Adrenal gland (tissue), 12 donors: ENCODE measurements around the gene MGAT5B. TPM values are rescaled to one million over a fixed set of nuclear protein-coding genes. Genes with fewer than 3 reads are reported as not detected.
"Not testable (repeated sequence)": the region's sequence is repeated elsewhere in the genome, so short reads cannot be mapped to it uniquely, and the experiment has no call there.

Experiments used
- DNase-seq, 7 donors: peaks; one replicate each; pipeline ENCODE4 v3.0.0-alpha.2; 2019 to 2020
- H3K27ac ChIP-seq, 5 donors: fragments of 200-600 bp; sonication (generic) in 4 of 5; 1 replicate in 3 of 5; 2 replicates in 2 of 5; pipeline versions ENCODE4 v1.5.1 to v1.8.0; 2016 to 2020; ENCODE audit warnings: mild to moderate bottlenecking in 1 of 5
- H3K27me3 ChIP-seq: fragments of 200-600 bp; 2 replicates; pipeline ENCODE4 v1.8.0; 2021
- H3K36me3 ChIP-seq, 2 donors: fragments of 200-600 bp; replicated peaks in 1 of 2; 1 replicate in 1 of 2; 2 replicates in 1 of 2; pipeline versions ENCODE4 v1.5.1 to v1.8.0; 2018 to 2022
- H3K4me1 ChIP-seq, 2 donors: fragments of 200-600 bp; replicated peaks in 1 of 2; 1 replicate in 1 of 2; 2 replicates in 1 of 2; pipeline versions ENCODE4 v1.5.1 to v1.8.0; 2018 to 2021
- H3K4me3 ChIP-seq, 4 donors: fragments of 200-600 bp; sonication (generic) in 3 of 4; one replicate each; pipeline ENCODE4 v1.5.1; 2016 to 2018
- H3K9me3 ChIP-seq, 3 donors: fragments of 200-600 bp; sonication (generic) in 1 of 3; replicated peaks in 1 of 3; 1 replicate in 2 of 3; 2 replicates in 1 of 3; pipeline versions ENCODE4 v1.5.1 to v1.8.0; 2016 to 2021
- POLR2A ChIP-seq, 2 donors: fragments of 450-650 bp; IDR thresholded peaks; one replicate each; pipeline ENCODE4 v1.6.1; 2017; ENCODE audit warnings: antibody characterized with exemption in 2 of 2, mild to moderate bottlenecking in 2 of 2, moderate library complexity in 1 of 2
- WGBS, 4 donors: extraction: QIAGEN DNeasy Blood & Tissue Kit in 2 of 4; methylation state at CpG; one replicate each; pipeline versions ENCODE4 v1.1.5 to v1.1.7; 2013 to 2017; 5-methylcytosine and 5-hydroxymethylcytosine counted together
- intact Hi-C, 2 donors: fragments of 100-400 bp; cut with DNase I; formaldehyde crosslinking; loops; one replicate each; pipeline versions ENCODE4 v1.14.1 to v1.15.0; 2022 to 2023
- polyA plus RNA-seq, 3 donors: library from polyadenylated mRNA; stranded (reverse); fragments of 200-250 nt in 2 of 3; fragments of 350-450 nt in 1 of 3; fragmentation: Illumina TruSeq in 1 of 3; extraction: RNeasy Lipid Tissue Mini Kit (QIAGEN cat#74804) in 1 of 3; gene quantifications; one replicate each; pipeline ENCODE4 v1.2.3, GENCODE V29; 2013 to 2014
- total RNA-seq, 9 donors: library from RNA; depleted of rRNA in 4 of 9; stranded (reverse); fragments of >200 nt in 4 of 9; fragments of 120-200 nt in 1 of 9; fragmentation: NEBNext Ultra II Directional in 1 of 9; extraction: Animal tissue kit (Norgen Biotek cat#: 25700) in 1 of 9; gene quantifications; one replicate each; pipeline versions ENCODE4 v1.1.0 to v1.2.4, GENCODE V29; 2013 to 2023
- TF ChIP-seq, protein P1 (sequence below), 6 experiments: fragments of 450-650 bp in 4 of 6; fragments of 200-600 bp in 2 of 6; sonication (generic) in 1 of 6; IDR thresholded peaks; 1 replicate in 5 of 6; 2 replicates in 1 of 6; pipeline versions ENCODE4 v1.5.1 to v1.8.0; 2016 to 2021; ENCODE audit warnings: antibody characterized with exemption in 6 of 6, mild to moderate bottlenecking in 2 of 6, moderate library complexity in 1 of 6
- donor health status: healthy with polysubstance abuse.
- donor health status: Bipolar disorder and iron deficiency.
- donor health status: DM: yes; HTN: yes; CAD: no.
- donor health status: DM: no; HTN: no; CAD: no.
- donor health status: DM: no; HTN: no; CAD: no.
- donor health status: DM: yes; HTN: yes; CAD: no.

Gene MGAT5B
- total and polyA plus RNA-seq, 12 donors: 0.24 to 1.0 (median 0.70) TPM; not detected in 1

DNA sequence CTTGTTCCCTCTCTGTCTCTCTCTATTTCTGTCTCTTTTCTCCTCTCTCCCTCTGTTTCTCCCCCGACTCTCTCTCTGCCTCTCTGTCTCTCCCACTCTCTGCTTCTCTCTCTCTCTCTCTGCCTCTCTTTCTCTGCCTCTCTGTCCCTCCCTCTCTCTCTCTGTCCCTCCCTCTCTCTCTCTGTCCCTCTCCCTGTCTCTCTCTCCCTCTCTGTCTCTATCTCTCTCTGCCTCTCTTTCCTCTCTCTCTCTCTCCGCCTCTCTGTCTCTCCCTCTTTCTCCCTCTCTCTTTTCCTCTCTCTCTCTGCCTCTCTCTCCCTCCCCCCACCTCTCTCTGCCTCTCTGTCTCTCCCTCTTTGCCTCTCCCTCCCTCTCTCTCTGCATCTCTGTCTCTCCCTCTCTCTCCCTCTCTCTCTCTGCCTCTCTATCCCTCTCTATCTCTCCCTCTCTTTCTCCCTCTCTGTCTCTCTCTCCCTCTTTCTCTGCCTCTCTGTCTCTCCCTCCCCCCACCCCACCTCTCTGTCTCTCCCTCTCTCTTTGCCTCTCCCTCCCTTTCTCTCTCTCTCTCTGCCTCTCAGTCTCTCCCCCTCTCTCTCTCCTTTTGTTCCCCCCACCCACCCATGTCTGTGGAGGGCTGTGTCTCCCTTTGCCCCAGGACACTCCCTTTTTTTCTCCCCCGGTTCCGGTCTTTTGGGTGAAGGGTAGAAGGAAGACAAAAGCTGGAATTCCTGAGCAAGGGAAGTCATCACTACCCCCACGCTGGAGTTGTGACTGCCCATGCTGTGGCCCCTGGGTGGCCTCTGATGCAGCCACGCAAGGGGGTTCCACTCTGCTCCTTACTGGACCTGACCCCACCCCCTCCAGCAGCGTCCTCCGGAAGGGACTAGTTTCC is 27.1 kb upstream of the MGAT5B start:
- Histone ChIP-seq H3K9me3 (no peaks in the 10 kb centered on the region), H3K27ac (no peak overlapping the region), H3K4me1 (peaks cover 0 to 9% of the 10 kb centered on the region in 2 donors), H3K27me3 (peaks cover 25% of the 10 kb centered on the region), H3K36me3 (no peaks in the 10 kb centered on the region), H3K4me3 (no peak overlapping the region)
- 8 to 14% (median 11%) methylated on average over 8 of the region's 8 CpGs for WGBS, 4 donors
- intact Hi-C loops: no loop called here
- TF ChIP-seq POLR2A (IDR thresholded peaks at IDR 0.05): no peak
- TF ChIP-seq, protein P1, sequence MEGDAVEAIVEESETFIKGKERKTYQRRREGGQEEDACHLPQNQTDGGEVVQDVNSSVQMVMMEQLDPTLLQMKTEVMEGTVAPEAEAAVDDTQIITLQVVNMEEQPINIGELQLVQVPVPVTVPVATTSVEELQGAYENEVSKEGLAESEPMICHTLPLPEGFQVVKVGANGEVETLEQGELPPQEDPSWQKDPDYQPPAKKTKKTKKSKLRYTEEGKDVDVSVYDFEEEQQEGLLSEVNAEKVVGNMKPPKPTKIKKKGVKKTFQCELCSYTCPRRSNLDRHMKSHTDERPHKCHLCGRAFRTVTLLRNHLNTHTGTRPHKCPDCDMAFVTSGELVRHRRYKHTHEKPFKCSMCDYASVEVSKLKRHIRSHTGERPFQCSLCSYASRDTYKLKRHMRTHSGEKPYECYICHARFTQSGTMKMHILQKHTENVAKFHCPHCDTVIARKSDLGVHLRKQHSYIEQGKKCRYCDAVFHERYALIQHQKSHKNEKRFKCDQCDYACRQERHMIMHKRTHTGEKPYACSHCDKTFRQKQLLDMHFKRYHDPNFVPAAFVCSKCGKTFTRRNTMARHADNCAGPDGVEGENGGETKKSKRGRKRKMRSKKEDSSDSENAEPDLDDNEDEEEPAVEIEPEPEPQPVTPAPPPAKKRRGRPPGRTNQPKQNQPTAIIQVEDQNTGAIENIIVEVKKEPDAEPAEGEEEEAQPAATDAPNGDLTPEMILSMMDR (IDR thresholded peaks at IDR 0.05): no peak
- no peak for DNase-seq

DNA sequence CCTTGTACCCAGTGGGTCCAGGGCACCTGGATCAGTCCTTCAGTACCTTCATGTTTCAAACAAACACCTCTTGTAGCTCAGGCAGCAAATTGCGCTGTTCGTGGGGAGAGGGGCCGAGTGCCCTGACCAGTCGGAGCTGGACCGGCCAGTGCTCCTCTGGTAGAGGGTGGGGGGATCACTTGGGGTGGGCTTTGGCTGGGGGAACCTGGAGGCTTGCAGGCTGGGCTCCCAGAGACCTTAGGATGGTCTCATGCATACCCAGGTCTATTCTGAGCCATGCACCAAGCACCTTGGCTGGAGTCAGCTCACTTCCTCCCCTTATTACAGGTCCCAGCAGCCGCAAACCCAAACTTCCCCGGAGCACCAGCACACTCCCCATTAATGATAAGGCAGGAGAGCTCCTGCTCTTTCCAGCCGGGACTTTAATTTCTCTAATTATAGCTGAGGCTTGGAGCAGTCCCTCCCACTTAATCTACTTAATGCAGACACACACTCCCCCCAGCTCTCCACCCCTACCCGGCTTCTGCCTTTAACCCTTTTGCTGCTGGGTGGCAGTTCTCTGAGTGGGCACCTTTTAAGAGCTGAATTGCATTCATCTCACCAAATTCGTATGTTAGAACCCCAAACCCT is 26.3 kb upstream of the MGAT5B start:
- intact Hi-C loops: no loop called here
- peaks cover 0 to 9% of the 10 kb centered on the region in 2 donors for H3K4me1 ChIP-seq
- H3K9me3 ChIP-seq: no peaks in the 10 kb centered on the region
- no peak overlapping the region for H3K4me3 ChIP-seq
- H3K27ac ChIP-seq: no peak overlapping the region
- WGBS, 4 donors: 2 to 10% (median 4%) methylated on average over 5 to 10 of the region's 10 CpGs
- H3K27me3 ChIP-seq: peaks cover 25% of the 10 kb centered on the region
- no peaks in the 10 kb centered on the region for H3K36me3 ChIP-seq
- no peak for DNase-seq
- TF ChIP-seq, protein P1 (IDR thresholded peaks at IDR 0.05): no peak
- TF ChIP-seq POLR2A (IDR thresholded peaks at IDR 0.05): no peak

DNA sequence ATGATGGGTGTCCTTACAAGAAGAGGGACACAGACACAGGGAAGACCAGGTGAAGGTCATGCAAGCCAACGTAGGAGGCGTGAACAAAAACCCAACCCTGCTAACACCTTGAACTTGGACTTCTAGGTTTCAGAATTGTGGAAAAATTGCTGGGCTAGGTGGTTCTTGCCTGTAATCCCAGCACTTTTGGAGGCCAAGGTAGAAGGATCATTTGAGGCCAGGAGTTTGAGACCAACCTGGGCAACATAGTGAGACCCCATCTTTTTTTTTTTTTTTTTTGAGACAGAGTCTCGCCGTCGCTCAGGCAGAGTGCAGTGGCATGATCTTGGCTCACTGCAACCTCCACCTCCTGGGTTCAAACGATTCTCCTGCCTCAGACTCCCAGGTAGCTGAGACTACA is 25.1 kb upstream of the MGAT5B start:
- intact Hi-C loops, DNase-seq, H3K36me3 ChIP-seq, H3K9me3 ChIP-seq, H3K4me3 ChIP-seq, H3K4me1 ChIP-seq, H3K27ac ChIP-seq: not testable (repeated sequence)
- peaks cover 25% of the 10 kb centered on the region for H3K27me3 ChIP-seq
- 76 to 86% (median 81%) methylated on average over 6 of the region's 6 CpGs for WGBS, 4 donors

DNA sequence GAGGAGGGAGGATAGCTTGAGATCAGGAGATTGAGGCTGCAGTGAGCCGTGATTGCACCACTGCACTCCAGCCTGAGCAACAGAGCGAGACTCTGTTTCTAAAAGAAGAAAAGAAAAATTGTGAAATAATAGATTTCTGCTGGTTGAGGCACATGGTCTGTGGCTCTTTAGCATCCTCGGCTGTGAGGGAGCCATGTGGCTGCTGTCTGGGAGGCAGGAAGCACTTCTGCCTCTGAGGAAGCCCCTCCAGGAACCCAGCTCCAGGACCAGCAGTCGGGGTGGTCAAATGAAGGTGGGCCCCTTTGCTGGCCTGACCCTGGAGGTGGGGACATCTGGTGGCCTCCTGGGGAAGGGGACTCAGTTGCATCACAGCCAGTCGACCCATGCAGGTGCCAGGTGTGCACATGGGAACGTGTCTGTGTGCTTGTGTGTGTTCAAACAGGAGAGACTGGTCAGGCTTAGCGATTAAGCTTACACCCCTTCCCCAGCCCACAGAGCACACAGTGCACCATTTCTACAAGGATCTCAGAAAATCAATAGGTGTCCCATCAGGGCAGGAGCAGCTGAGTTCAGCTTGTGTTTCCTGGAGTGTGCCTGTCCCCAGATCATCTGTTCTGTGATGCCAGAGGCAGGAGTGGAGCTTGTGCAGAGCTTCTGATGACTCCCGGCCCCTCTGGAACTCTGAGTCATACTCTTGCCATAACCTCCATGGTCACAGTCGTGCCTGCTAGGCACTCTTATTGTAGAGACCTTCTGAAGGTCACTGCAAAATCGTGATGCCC is 24.3 kb upstream of the MGAT5B start:
- peaks cover 25% of the 10 kb centered on the region for H3K27me3 ChIP-seq
- TF ChIP-seq, protein P1 (IDR thresholded peaks at IDR 0.05): no peak
- TF ChIP-seq POLR2A (IDR thresholded peaks at IDR 0.05): no peak
- H3K9me3 ChIP-seq: no peaks in the 10 kb centered on the region
- no peak overlapping the region for H3K27ac ChIP-seq
- WGBS, 4 donors: 43 to 61% (median 52%) methylated on average over 4 to 10 of the region's 10 CpGs
- peak in 2 of 7 donors; percentile 25 to 64 for DNase-seq
- no peak overlapping the region for H3K4me3 ChIP-seq
- H3K4me1 ChIP-seq: peaks cover 0 to 9% of the 10 kb centered on the region in 2 donors
- no peaks in the 10 kb centered on the region for H3K36me3 ChIP-seq
- intact Hi-C loops: no loop called here
